GM18526 (cell line): ENCODE data around the gene HBD.

Experiments used
- POLR2A ChIP-seq: IDR thresholded peaks from 3 replicates; pipeline ENCODE4 v1.6.1; 2011; ENCODE audit not compliant: insufficient read length; ENCODE audit errors: extremely low read depth

Gene HBD

GRCh38 chr11:5234381-5234834 lies at the start of gene HBD:
TSS of gene HBD (minus strand) at chr11:5234483. CDS start at chr11:5234433, 50 bp downstream.
- TF ChIP-seq POLR2A = no peak

GRCh38 chr11:5283882-5284281 lies 49.6 kb upstream of the HBD start:
- TF ChIP-seq POLR2A = no peak

GRCh38 chr11:5283086-5283485 lies 48.8 kb upstream of the HBD start:
- TF ChIP-seq POLR2A = no peak

GRCh38 chr11:5282628-5283027 lies 48.3 kb upstream of the HBD start:
- no peak for TF ChIP-seq POLR2A

DNA sequence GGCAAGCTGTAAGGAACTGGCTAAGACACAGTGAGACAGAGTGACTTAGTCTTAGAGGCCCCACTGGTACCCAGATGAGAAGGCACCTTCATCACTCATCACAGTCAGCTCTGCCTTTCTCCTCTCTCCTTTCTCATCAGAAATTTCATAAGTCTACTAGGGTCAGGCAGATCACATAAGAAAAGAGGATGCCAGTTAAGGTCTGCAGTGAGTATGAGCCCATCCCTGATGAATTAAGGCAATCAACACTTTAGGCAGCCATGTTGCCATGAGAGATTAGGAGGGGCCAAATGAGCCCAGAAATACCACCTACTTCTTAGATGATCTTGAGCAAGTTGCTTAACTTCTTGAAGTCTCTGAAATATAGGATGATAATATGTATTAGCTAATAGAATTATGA lies 47.3 kb upstream of the HBD start:
- TF ChIP-seq POLR2A = no peak

GRCh38 chr11:5280582-5281102 lies 46.4 kb upstream of the HBD start:
- no peak for TF ChIP-seq POLR2A

DNA sequence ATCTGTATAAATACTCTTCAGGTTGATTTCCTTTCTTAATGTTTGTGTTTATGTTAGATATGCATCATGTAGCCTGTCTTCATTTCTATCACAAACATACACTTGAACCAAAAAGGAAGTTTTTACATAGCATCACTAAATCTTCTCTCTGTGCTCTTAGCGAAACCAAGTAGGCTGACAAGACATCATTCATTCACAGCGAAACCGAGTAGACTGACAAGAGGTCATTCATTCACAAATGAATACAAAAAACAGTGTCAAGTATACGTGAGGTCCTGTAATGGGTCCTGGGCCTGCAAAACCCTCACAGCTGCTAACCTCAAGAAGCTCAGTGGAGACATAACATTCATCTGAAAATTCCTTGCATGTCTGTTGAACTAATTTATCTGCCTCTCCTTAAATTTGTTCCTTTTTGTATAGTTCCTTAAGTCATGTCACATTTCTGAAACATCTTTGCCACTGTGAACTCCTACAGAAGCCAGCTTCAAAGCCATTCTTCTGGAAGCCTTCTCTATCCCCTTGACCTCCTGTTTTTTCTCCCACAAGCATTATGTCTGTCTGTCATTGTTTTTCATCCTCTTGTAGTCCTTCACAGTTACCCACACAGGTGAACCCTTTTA lies 45.3 kb upstream of the HBD start:
- TF ChIP-seq POLR2A = no peak

DNA sequence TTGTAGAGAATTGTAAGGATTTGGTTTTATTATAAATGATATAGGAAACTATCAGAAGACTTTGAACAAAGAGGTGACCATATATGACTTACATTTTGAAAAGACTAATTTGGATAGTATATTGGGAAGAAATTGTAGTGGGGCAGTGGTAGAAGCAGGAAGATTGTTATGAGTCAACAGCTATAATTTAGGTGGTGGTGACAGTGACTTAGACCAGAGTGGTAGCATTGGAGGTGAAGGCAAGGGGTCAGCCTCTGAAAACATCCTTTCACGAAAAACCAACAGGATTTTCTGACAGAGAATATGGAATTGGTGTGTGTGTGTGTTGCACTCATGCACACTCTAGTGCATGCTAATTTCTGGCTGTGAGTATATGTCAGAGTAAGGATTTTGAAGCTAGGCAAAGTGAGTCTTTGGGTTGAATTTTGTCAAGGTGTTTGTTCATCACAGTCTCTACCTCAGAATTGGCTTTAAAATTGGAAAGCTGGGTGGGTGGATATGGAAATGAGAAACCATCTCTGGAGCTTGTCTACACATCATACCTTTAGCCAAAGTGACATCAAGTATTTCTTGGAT lies 43.6 kb upstream of the HBD start:
- TF ChIP-seq POLR2A = no peak

DNA sequence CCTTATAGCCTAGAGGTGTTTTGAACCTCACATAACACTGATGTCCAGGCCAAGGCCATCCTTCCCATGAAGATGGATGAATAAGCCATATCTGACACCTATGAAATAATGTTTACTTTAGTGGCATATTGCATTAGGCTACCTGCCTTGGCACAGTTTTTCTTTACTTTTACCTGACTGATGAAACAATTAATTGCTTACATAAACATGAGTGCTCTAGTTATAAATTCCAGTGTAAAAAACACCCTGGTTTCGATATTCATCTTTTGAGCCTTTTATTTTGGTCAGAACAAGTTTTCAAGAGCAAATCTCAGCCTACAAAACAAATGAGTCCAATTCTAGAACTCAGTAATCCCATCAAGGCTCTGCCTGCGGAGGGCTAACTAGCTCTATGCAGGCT lies 42.4 kb upstream of the HBD start:
- TF ChIP-seq POLR2A = no peak

- no peak for TF ChIP-seq POLR2A
Observed at GRCh38 chr11:5275369-5276110, 41.3 kb upstream of the HBD start.

DNA sequence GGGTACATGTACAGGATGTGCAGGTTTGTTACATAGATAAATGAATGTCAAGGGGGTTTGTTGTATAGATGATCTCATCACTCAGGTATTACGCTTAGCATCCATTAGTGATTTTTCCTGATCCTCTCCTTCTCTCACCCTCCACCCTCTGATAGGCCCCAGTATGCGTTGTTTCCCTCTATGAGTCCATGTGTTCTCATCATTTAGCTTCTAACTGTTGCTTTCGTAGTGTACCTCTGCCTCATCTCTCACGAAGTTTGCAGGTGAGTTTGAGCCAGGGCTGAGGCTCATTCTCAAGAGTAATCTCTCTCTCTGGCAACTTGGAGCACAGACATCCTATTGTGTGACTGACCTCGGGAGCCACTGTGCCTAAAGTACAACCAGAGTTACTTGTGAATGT lies 40.1 kb upstream of the HBD start:
- no peak for TF ChIP-seq POLR2A

- no peak for TF ChIP-seq POLR2A
Observed at GRCh38 chr11:5272395-5273017, 38.2 kb upstream of the HBD start.

- no peak for TF ChIP-seq POLR2A
Observed at GRCh38 chr11:5269715-5270147, 35.4 kb upstream of the HBD start, which contains the start of gene HBE1. TSS of gene HBE1 (minus strand) at chr11:5269945. CDS start at chr11:5269890, 55 bp downstream.

- no peak for TF ChIP-seq POLR2A
Observed at GRCh38 chr11:5267033-5267563, 32.8 kb upstream of the HBD start.

DNA sequence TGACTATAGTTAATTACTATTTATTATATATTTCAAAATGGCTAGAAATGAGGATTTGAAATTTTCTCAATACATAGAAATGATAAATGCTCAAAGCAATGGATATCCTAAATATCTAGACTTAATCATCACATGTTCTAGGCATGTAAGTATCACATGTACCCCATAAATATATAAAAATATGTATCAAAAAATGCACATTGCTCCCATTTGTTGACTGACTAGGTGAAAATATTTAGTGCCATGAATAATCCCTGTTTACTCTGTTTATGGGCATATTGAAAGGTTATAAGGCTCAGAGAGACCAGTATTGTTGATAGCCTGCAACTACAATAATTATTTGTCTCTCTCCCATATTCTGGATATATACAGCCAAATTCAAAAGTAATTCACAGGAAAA lies 32.3 kb upstream of the HBD start:
- no peak for TF ChIP-seq POLR2A
